T-helper 1 cell treated with Interleukin-12 subunit alpha and Interleukin-12 subunit beta and Interleukin-4 antibody, amounts not matched to agents 30 μg/mL and 1 μg/mL, for 36 hours (primary cell): ENCODE results near the gene PTPRG.
"Not testable (repeated sequence)": the region's sequence is repeated elsewhere in the genome, so short reads cannot be mapped to it uniquely, and the experiment has no call there.

Experiments used
- H3K27ac Mint-ChIP-seq: one replicate; pipeline ENCODE4 v1.8.0; 2021; ENCODE audit warnings: mild to moderate bottlenecking, mixed read lengths
- H3K27me3 Mint-ChIP-seq: one replicate; pipeline ENCODE4 v1.8.0; 2021; ENCODE audit warnings: low read depth, mixed read lengths
- H3K36me3 Mint-ChIP-seq: one replicate; pipeline ENCODE4 v1.8.0; 2021; ENCODE audit warnings: low read depth, mixed read lengths
- H3K4me1 Mint-ChIP-seq: one replicate; pipeline ENCODE4 v1.8.0; 2021; ENCODE audit warnings: low read depth, mixed read lengths
- H3K4me3 Mint-ChIP-seq: one replicate; pipeline ENCODE4 v1.8.0; 2021; ENCODE audit warnings: mild to moderate bottlenecking, moderate library complexity, mixed read lengths
- H3K9me3 Mint-ChIP-seq: one replicate; pipeline ENCODE4 v1.8.0; 2021; ENCODE audit warnings: mixed read lengths

The PTPRG gene

DNA sequence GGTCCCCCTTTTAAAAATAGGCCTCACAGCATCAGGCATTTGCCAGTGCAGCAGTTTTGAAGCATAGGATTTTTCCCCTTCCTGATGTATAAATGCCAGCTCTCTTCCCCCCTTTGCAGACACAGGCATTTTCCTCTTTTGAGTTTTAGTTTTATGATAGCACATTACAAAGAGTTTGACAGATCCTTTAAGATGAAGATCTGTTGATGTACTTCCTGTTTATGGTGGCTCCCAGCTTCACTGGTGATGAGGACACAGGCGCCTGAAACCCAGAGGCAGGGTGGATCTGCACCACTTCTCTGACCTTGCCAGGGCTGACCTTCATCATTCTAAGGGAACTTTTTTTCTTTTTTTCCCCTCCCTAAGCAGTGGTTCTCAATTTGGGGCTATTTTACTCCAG is 243.4 kb downstream of the PTPRG start:
- no peaks in the 10 kb centered on the region for H3K9me3 Mint-ChIP-seq
- H3K27ac Mint-ChIP-seq = no peak overlapping the region
- no peak overlapping the region for H3K4me3 Mint-ChIP-seq
- no peaks in the 10 kb centered on the region for H3K36me3 Mint-ChIP-seq
- peaks cover 4% of the 10 kb centered on the region for H3K27me3 Mint-ChIP-seq
- H3K4me1 Mint-ChIP-seq = peaks cover 2% of the 10 kb centered on the region

DNA sequence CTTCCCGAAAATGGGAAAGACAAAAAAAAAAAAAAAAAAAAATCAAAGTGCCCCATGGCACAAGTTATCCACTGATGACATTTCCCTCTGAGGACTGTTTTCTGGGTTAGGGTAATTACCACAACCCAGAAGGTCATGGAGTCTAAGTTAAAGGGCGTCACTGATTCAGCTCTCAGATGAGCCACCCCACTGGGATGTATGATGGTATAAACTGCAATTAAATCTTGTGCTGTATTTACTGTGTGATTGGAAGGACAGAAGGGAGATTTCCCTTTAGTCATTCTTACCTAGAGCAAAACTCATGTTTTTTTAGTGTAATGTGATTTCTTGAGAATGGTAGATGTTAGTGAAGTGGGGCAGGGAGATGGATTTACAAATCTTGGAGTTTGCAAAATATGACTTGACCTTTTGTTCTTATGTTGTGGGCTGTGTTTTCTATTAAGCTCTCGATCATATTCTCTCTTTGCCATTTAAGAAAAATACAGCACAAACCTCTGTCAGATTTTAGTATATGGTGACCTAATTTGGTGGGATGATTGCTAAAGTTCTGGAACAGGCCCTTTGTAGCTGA is 244.2 kb downstream of the PTPRG start:
- H3K36me3 Mint-ChIP-seq = no peaks in the 10 kb centered on the region

GRCh38 chr3:61806810-61807209 is 245.4 kb downstream of the PTPRG start:
- peaks cover 2% of the 10 kb centered on the region for H3K4me1 Mint-ChIP-seq
- H3K27me3 Mint-ChIP-seq = peaks cover 4% of the 10 kb centered on the region
- H3K9me3 Mint-ChIP-seq = no peaks in the 10 kb centered on the region
- H3K36me3 Mint-ChIP-seq = no peaks in the 10 kb centered on the region
- H3K4me3 Mint-ChIP-seq = no peak overlapping the region
- H3K27ac Mint-ChIP-seq = no peak overlapping the region

More for the DNA sequence above, 244.2 kb downstream of the PTPRG start:
- Mint-ChIP-seq H3K27me3 (peaks cover 4% of the 10 kb centered on the region), H3K4me1 (peaks cover 2% of the 10 kb centered on the region), H3K27ac (no peak overlapping the region), H3K4me3 (no peak overlapping the region), H3K9me3 (no peaks in the 10 kb centered on the region)

DNA sequence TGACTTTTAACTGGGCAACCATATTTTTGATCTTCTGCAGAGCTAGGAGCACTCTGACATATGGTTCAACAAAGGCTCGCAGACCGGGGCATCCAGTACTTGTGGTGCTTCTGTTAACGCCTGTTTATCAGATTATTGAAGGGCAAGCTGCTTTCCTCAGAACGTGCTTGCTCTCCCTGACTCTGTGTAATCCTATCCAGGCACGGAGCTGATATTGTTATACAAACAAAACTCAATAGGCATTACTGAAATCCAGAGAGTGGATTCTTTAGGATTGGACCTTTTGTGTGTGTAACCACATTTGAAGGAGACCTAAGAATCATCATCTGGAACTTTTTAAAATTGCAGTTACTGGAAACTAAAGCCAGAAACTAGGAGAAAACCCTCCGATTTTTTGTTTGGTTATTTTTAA is 246.5 kb downstream of the PTPRG start:
- Mint-ChIP-seq H3K27ac (no peak overlapping the region), H3K9me3 (no peaks in the 10 kb centered on the region), H3K4me1 (peaks cover 2% of the 10 kb centered on the region), H3K27me3 (peaks cover 4% of the 10 kb centered on the region), H3K4me3 (no peak overlapping the region), H3K36me3 (no peaks in the 10 kb centered on the region)

GRCh38 chr3:61808526-61808925 is 247.2 kb downstream of the PTPRG start:
- H3K4me3 Mint-ChIP-seq = no peak overlapping the region
- H3K4me1 Mint-ChIP-seq = peaks cover 2% of the 10 kb centered on the region
- H3K36me3 Mint-ChIP-seq = no peaks in the 10 kb centered on the region
- H3K27ac Mint-ChIP-seq = no peak overlapping the region
- H3K9me3 Mint-ChIP-seq = no peaks in the 10 kb centered on the region
- H3K27me3 Mint-ChIP-seq = peaks cover 4% of the 10 kb centered on the region

DNA sequence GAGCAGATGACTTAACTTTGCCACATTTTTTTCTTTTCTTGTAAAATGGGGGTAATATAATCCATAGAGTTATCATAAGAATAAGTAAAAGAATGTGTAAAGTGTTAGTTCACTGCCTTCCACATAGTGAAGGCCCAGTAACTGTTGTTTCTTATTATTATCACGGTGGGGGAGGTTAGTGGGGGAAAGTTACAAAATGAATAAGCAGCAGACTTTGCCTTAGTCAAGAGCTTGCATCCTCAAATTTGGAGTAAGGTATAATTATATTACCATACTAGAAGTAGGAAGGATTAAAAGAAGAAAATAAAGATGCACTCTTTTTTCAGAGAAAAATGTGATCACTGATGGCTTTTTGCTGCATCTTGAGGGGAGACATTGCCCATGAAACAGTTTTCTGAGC is 247.6 kb downstream of the PTPRG start:
- Mint-ChIP-seq H3K9me3 (no peaks in the 10 kb centered on the region), H3K27ac (no peak overlapping the region), H3K27me3 (peaks cover 4% of the 10 kb centered on the region), H3K36me3 (no peaks in the 10 kb centered on the region), H3K4me3 (no peak overlapping the region), H3K4me1 (peaks cover 2% of the 10 kb centered on the region)

- Mint-ChIP-seq H3K4me3 (no peak overlapping the region), H3K9me3 (no peaks in the 10 kb centered on the region), H3K27ac (no peak overlapping the region), H3K4me1 (no peaks in the 10 kb centered on the region), H3K36me3 (no peaks in the 10 kb centered on the region), H3K27me3 (peaks cover 4% of the 10 kb centered on the region)
Observed at GRCh38 chr3:61809879-61810278, 248.5 kb downstream of the PTPRG start.

DNA sequence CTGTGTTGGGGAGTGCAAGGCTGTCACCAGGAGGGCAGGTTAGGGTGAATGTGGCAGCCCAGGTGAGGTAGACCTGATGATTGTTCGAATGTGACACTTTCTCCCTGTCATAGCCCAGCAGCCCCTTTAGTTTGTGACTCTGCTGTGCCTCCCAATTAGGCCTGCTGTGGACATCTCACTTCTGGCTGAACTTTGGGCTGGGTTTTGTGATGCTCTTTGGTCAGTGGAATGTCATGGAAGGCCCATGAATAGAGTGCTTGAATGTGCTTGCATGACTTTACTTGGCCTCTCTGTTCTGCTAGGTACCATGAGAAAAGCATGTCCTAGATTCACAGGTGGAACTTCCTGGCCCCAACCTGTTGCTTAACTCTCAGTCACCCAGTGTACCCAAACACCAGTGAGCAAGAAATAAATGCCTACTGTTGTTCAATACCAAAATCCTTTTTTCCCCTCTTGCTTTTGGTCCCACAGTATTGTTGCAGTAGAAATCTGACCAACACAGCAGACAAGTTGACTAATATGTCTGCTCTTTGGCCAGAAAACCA is 249.7 kb downstream of the PTPRG start:
- no peak overlapping the region for H3K4me3 Mint-ChIP-seq
- H3K27me3 Mint-ChIP-seq = no peaks in the 10 kb centered on the region
- no peaks in the 10 kb centered on the region for H3K36me3 Mint-ChIP-seq
- H3K4me1 Mint-ChIP-seq = no peaks in the 10 kb centered on the region
- no peak overlapping the region for H3K27ac Mint-ChIP-seq
- no peaks in the 10 kb centered on the region for H3K9me3 Mint-ChIP-seq

DNA sequence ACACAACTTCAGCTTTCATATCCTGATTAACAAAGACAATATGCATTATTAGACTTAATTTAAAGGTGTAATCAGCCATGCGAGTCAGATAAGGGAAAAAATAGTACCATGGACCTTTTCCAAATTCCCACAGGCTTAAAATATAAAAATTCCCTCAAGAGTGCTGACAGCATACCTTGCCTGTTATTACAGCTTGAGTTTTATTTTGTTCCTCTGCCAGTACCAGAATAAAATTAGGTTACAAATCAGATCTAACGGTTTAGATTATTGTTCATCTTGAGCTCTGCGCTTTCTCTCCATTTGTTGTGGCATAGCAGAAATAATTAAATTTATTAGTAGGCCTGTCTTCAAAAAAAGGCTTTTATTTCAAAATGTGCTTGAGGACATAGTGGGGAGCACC is 250.3 kb downstream of the PTPRG start:
- Mint-ChIP-seq H3K9me3 (no peaks in the 10 kb centered on the region), H3K36me3 (no peaks in the 10 kb centered on the region), H3K27ac (no peak overlapping the region), H3K27me3 (no peaks in the 10 kb centered on the region), H3K4me3 (no peak overlapping the region), H3K4me1 (no peaks in the 10 kb centered on the region)

DNA sequence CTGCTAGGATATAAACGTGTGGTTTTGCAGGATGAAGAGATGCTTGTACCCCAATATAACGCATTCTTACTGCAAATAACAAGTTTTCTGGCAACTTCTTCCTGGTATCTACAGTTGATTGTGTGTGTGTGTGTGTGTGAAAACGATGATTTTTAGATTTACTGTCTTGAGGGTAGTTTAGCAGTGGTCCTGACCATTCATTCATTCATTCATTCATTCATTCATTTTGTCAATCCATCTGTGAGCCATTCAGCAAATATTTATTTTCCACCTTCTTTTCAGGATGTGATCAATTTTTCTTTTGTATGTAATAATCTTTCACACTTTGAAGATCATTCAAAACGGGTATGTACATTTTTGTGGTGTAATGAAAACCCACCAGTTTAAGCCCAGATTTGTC is 250.7 kb downstream of the PTPRG start:
- no peak overlapping the region for H3K4me3 Mint-ChIP-seq
- H3K9me3 Mint-ChIP-seq = no peaks in the 10 kb centered on the region
- no peaks in the 10 kb centered on the region for H3K36me3 Mint-ChIP-seq
- no peaks in the 10 kb centered on the region for H3K27me3 Mint-ChIP-seq
- no peak overlapping the region for H3K27ac Mint-ChIP-seq
- no peaks in the 10 kb centered on the region for H3K4me1 Mint-ChIP-seq

- Mint-ChIP-seq H3K9me3 (no peaks in the 10 kb centered on the region), H3K4me1 (no peaks in the 10 kb centered on the region), H3K27ac (no peak overlapping the region), H3K36me3 (no peaks in the 10 kb centered on the region), H3K4me3 (no peak overlapping the region), H3K27me3 (no peaks in the 10 kb centered on the region)
Observed at GRCh38 chr3:61812517-61812916, 251.1 kb downstream of the PTPRG start.

DNA sequence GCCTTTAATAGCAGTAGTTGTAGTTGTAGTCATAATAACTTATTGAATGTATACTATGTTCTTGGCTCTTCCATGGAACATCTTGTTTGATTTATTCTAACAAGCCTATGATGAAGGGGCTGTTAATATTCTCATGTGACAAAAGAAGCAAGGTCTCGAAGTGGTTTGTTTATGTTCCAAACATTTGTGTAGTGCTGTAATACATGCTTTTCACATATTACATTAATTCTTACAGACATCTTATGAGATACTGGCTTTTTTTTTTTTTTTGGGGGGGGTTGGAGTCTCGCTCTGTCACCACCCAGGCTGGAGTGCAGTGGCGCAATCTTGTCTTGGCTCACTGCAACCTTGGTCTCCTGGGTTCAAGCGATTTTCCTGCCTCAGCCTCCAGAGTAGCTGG is 252.3 kb downstream of the PTPRG start:
- Mint-ChIP-seq H3K36me3 (no peaks in the 10 kb centered on the region), H3K27me3 (no peaks in the 10 kb centered on the region), H3K4me1 (no peaks in the 10 kb centered on the region), H3K9me3 (no peaks in the 10 kb centered on the region), H3K4me3 (no peak overlapping the region), H3K27ac (no peak overlapping the region)

- no peak overlapping the region for H3K4me3 Mint-ChIP-seq
- H3K9me3 Mint-ChIP-seq = no peaks in the 10 kb centered on the region
- no peaks in the 10 kb centered on the region for H3K27me3 Mint-ChIP-seq
- no peaks in the 10 kb centered on the region for H3K4me1 Mint-ChIP-seq
- H3K27ac Mint-ChIP-seq = no peak overlapping the region
- H3K36me3 Mint-ChIP-seq = no peaks in the 10 kb centered on the region
Observed at GRCh38 chr3:61814674-61815073, 253.3 kb downstream of the PTPRG start.

- not testable (repeated sequence) for H3K27ac Mint-ChIP-seq, H3K4me3 Mint-ChIP-seq, H3K36me3 Mint-ChIP-seq, H3K9me3 Mint-ChIP-seq, H3K27me3 Mint-ChIP-seq, H3K4me1 Mint-ChIP-seq
Observed at GRCh38 chr3:61816304-61816703, 254.9 kb downstream of the PTPRG start.

GRCh38 chr3:61819861-61820260 is 258.5 kb downstream of the PTPRG start:
- Mint-ChIP-seq H3K9me3 (no peaks in the 10 kb centered on the region), H3K27ac (no peak overlapping the region), H3K27me3 (no peaks in the 10 kb centered on the region), H3K4me3 (no peak overlapping the region), H3K36me3 (no peaks in the 10 kb centered on the region), H3K4me1 (no peaks in the 10 kb centered on the region)
